Panc1 (cell line): ENCODE results near the gene TMUB2. TPM values are rescaled to one million over a fixed set of nuclear protein-coding genes. Genes with fewer than 3 reads are reported as not detected.

ENCODE experiments used
- ATAC-seq: fragments of 200-7000 bp; cut with Tn5 transposase; 2 replicates; pipeline ENCODE4 v1.9.1; 2020; ENCODE audit warnings: mild to moderate bottlenecking, moderate library complexity
- BruUV-seq: library from RNA; stranded (reverse); fragments of 400-500 nt; replicated peaks from 2 replicates; lab custom pipeline; 2021; lab: Mats Ljungman, UMichigan
- CTCF ChIA-PET: fragments of 300-600 bp; sonication (Branson Sonifier 250); formaldehyde crosslinking; loops from one replicate; lab custom pipeline; 2022; ENCODE audit warnings: antibody characterized with exemption; lab: Charles Lee
- POLR2A ChIA-PET: fragments of 300-600 bp; sonication (Branson Sonifier 250); formaldehyde crosslinking; loops from one replicate; lab custom pipeline; 2022; ENCODE audit warnings: antibody characterized with exemption; lab: Charles Lee
- DNase-seq: peaks from one replicate; pipeline ENCODE4 v3.0.0-alpha.2; 2010; ENCODE audit warnings: low read depth, low spot score
- H3K27ac ChIP-seq: 2 replicates; pipeline ENCODE4 v1.5.1; 2011; ENCODE audit warnings: mild to moderate bottlenecking, low read length, inconsistent platforms
- H3K27me3 ChIP-seq: fragments of 200-500 bp; sonication (Bioruptor generic); 2 replicates; pipeline ENCODE4 v1.6.0; 2014; ENCODE audit warnings: low read length, inconsistent platforms; ENCODE audit not compliant: control insufficient read depth, insufficient read depth
- H3K36me3 ChIP-seq: fragments of 200-500 bp; sonication (Bioruptor generic); 2 replicates; pipeline ENCODE4 v1.5.1; 2014; ENCODE audit warnings: inconsistent platforms, mild to moderate bottlenecking, low read length, moderate library complexity; ENCODE audit not compliant: control insufficient read depth, insufficient read depth
- H3K4me1 ChIP-seq: 2 replicates; pipeline ENCODE4 v1.5.1; 2011; ENCODE audit warnings: inconsistent platforms, mild to moderate bottlenecking, low read length, moderate library complexity; ENCODE audit not compliant: control insufficient read depth, insufficient read depth
- H3K4me3 ChIP-seq, 2 experiments: 2 replicates each; pipeline ENCODE4 v1.5.1; 2011 to 2012; ENCODE audit warnings: low read depth in 2 of 2, low read length in 2 of 2, mild to moderate bottlenecking in 2 of 2, inconsistent platforms in 1 of 2, moderate library complexity in 1 of 2
- H3K9me3 ChIP-seq: fragments of 200-500 bp; sonication (Bioruptor generic); 2 replicates; pipeline ENCODE4 v1.5.1; 2014; ENCODE audit warnings: low read depth, mild to moderate bottlenecking, inconsistent platforms, low read length, moderate library complexity; ENCODE audit not compliant: control insufficient read depth, insufficient read depth
- POLR2AphosphoS5 ChIP-seq: IDR thresholded peaks from 2 replicates; pipeline ENCODE4 v1.6.1; 2012; ENCODE audit warnings: mild to moderate bottlenecking, low read depth, low read length, moderate library complexity
- SIN3A ChIP-seq: IDR thresholded peaks from 2 replicates; pipeline ENCODE4 v1.6.1; 2012; ENCODE audit warnings: low read depth, mild to moderate bottlenecking, low read length, moderate library complexity, borderline replicate concordance; ENCODE audit not compliant: insufficient read depth
- TCF7L2 ChIP-seq: IDR thresholded peaks from 2 replicates; pipeline ENCODE4 v1.6.1; 2011; ENCODE audit warnings: mild to moderate bottlenecking, low read depth, low read length, inconsistent platforms
- in situ Hi-C: cut with HindIII; loops from 2 replicates; pipeline ENCODE4 v1.10.0; 2016; ENCODE audit warnings: low sequenced_read_pairs, low pct_unique_long_range_greater_than_20kb
- intact Hi-C: fragments of 100-400 bp; cut with micrococcal nuclease; formaldehyde crosslinking; loops from one replicate; pipeline ENCODE4 v1.10.0; 2022; ENCODE audit not compliant: unreplicated experiment
- total RNA-seq: library from RNA; stranded (reverse); gene quantifications from one replicate; pipeline ENCODE4 v1.2.1, GENCODE V29; 2021; ENCODE audit not compliant: unreplicated experiment
- TF ChIP-seq, protein P1 (sequence below): fragments of 450-650 bp; IDR thresholded peaks from 2 replicates; pipeline ENCODE4 v1.5.1; 2017; ENCODE audit warnings: mild to moderate bottlenecking
- TF ChIP-seq, protein P2 (sequence below), 2 experiments: IDR thresholded peaks; 2 replicates each; pipeline ENCODE4 v1.6.1; 2011 to 2012; ENCODE audit warnings: low read depth in 2 of 2, control low read depth in 1 of 2, low read length in 1 of 2, mild to moderate bottlenecking in 1 of 2, moderate library complexity in 1 of 2; ENCODE audit not compliant: insufficient read depth in 1 of 2

Gene TMUB2
- total RNA-seq, 1 experiment from 2014 or later, result 30.7 TPM

DNA sequence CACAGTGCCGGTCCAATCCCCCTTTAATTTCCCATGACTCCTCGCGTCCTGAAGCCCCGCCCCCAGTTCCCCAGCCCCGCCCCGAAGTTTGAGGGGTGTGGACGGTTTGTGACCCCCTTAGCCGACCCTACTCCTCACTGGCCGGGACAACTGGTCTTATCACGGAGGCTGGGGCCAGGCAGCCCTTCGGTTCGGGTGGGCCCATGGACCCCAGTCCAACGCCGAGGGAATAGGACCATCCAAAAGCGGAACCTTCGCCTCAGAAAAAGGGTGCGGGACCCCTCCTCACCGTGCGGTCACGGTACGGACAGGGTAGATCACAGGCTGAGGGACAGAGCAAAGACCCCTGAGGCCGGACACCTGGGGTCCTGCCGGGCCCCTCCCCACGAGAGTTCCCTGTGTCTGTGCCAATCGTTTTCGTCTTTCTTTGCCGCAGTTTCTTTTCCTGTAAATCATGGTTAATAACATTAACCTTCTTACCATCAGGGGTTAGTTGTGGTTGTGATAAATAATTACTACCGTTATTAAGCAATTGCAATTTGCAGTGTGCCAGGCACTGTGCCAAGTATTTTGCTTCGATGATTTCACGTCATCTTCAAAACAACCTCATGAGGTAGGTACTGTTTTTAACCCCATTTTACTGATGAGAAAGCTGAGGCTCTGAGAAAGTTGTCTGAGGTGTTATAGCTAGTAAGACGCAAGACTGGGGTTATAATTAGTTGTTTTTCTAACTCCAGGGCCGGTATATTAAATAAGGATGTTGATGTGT is 543 bp downstream of the TMUB2 start:
- peak overlapping the region; percentile 95 for H3K27ac ChIP-seq
- peak; percentile 68 for ATAC-seq
- intact Hi-C loops (no loop called here), in situ Hi-C loops (no loop called here)
- no peak for TF ChIP-seq TCF7L2
- no peak for DNase-seq
- H3K4me3 ChIP-seq, result peak overlapping the region; percentile 89 to 97
- H3K4me1 ChIP-seq, result peaks cover 12% of the 10 kb centered on the region; the same call in 1 of the 2 replicates
- no peaks in the 10 kb centered on the region for H3K27me3 ChIP-seq
- no peaks in the 10 kb centered on the region for H3K9me3 ChIP-seq
- BruUV-seq, result no TSS peak
- CTCF ChIA-PET, result no interaction called here
- no peaks in the 10 kb centered on the region; the same call in 1 of the 2 replicates for H3K36me3 ChIP-seq
- POLR2A ChIA-PET, result interaction anchor here (0.6 kb wide), 1 partner anchor 98 kb away, joined by 3 read pairs; no protein-coding TSS in a partner anchor

DNA sequence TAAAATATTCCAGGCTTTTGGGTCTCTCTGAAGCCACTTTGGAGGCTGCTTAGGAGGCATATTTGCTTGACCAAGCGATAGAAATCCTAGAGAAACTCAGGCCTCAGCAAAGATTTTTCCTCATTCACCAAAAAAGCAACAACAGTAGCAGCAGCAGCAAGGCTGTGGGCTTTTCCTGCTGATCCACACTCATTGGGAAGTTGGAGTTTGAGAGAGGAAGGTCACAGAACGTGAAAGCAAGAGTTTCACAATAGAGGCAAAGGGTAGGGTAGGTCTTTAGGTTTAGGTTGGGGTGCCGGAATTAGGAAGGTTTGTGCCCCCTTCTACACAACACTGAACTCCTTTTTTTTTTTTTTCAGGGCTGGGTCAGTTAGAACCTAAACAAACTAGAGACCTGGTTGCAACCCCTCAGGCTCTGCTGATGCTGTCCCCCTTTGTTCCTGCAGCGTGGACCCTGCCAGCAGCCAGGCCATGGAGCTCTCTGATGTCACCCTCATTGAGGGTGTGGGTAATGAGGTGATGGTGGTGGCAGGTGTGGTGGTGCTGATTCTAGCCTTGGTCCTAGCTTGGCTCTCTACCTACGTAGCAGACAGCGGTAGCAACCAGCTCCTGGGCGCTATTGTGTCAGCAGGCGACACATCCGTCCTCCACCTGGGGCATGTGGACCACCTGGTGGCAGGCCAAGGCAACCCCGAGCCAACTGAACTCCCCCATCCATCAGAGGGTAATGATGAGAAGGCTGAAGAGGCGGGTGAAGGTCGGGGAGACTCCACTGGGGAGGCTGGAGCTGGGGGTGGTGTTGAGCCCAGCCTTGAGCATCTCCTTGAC is 2.0 kb downstream of the TMUB2 start:
- POLR2A ChIA-PET, result no interaction called here
- TF ChIP-seq TCF7L2, result no peak
- TF ChIP-seq POLR2AphosphoS5, result no peak
- TF ChIP-seq, protein P1, sequence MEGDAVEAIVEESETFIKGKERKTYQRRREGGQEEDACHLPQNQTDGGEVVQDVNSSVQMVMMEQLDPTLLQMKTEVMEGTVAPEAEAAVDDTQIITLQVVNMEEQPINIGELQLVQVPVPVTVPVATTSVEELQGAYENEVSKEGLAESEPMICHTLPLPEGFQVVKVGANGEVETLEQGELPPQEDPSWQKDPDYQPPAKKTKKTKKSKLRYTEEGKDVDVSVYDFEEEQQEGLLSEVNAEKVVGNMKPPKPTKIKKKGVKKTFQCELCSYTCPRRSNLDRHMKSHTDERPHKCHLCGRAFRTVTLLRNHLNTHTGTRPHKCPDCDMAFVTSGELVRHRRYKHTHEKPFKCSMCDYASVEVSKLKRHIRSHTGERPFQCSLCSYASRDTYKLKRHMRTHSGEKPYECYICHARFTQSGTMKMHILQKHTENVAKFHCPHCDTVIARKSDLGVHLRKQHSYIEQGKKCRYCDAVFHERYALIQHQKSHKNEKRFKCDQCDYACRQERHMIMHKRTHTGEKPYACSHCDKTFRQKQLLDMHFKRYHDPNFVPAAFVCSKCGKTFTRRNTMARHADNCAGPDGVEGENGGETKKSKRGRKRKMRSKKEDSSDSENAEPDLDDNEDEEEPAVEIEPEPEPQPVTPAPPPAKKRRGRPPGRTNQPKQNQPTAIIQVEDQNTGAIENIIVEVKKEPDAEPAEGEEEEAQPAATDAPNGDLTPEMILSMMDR, result no peak
- TF ChIP-seq, protein P2, sequence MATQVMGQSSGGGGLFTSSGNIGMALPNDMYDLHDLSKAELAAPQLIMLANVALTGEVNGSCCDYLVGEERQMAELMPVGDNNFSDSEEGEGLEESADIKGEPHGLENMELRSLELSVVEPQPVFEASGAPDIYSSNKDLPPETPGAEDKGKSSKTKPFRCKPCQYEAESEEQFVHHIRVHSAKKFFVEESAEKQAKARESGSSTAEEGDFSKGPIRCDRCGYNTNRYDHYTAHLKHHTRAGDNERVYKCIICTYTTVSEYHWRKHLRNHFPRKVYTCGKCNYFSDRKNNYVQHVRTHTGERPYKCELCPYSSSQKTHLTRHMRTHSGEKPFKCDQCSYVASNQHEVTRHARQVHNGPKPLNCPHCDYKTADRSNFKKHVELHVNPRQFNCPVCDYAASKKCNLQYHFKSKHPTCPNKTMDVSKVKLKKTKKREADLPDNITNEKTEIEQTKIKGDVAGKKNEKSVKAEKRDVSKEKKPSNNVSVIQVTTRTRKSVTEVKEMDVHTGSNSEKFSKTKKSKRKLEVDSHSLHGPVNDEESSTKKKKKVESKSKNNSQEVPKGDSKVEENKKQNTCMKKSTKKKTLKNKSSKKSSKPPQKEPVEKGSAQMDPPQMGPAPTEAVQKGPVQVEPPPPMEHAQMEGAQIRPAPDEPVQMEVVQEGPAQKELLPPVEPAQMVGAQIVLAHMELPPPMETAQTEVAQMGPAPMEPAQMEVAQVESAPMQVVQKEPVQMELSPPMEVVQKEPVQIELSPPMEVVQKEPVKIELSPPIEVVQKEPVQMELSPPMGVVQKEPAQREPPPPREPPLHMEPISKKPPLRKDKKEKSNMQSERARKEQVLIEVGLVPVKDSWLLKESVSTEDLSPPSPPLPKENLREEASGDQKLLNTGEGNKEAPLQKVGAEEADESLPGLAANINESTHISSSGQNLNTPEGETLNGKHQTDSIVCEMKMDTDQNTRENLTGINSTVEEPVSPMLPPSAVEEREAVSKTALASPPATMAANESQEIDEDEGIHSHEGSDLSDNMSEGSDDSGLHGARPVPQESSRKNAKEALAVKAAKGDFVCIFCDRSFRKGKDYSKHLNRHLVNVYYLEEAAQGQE (IDR thresholded peaks at IDR 0.05; ENCODE audit: insufficient read depth in 1 of 2, low read depth in 2 of 2, low read length in 1 of 2), result no peak
- TF ChIP-seq SIN3A, result no peak
- no peaks in the 10 kb centered on the region for H3K9me3 ChIP-seq
- DNase-seq, result no peak
- H3K4me1 ChIP-seq, result peaks cover 17% of the 10 kb centered on the region
- intact Hi-C loops, result no loop called here
- in situ Hi-C loops, result no loop called here
- no peaks in the 10 kb centered on the region; the same call in 1 of the 2 replicates for H3K36me3 ChIP-seq
- CTCF ChIA-PET, result no interaction called here
- no peak overlapping the region for H3K27ac ChIP-seq
- H3K27me3 ChIP-seq, result no peaks in the 10 kb centered on the region
- no peak overlapping the region; a peak in 1 of 4 replicates for H3K4me3 ChIP-seq
- BruUV-seq, result no TSS peak
- no peak for ATAC-seq
